PFSK-1 (cell line): ENCODE data around the gene PEG3.

Source experiments
- FOXP2 ChIP-seq: optimal IDR thresholded peaks from 2 replicates; pipeline ENCODE3; 2011; ENCODE audit warnings: borderline replicate concordance, control low read depth, inconsistent platforms; ENCODE audit not compliant: insufficient read depth; ENCODE audit errors: extremely low read length, extremely low read depth
- POLR2AphosphoS5 ChIP-seq: IDR thresholded peaks from 2 replicates; pipeline ENCODE4 v1.6.1; 2012; ENCODE audit warnings: low read depth, mild to moderate bottlenecking, control low read depth, low read length, moderate library complexity
- SIN3A ChIP-seq: IDR thresholded peaks from 2 replicates; pipeline ENCODE4 v1.6.1; 2012; ENCODE audit warnings: mild to moderate bottlenecking, low read length, moderate library complexity, borderline replicate concordance; ENCODE audit not compliant: insufficient read depth
- TAF1 ChIP-seq: IDR thresholded peaks from 2 replicates; pipeline ENCODE4 v1.6.1; 2012; ENCODE audit warnings: low read length, control low read depth, borderline replicate concordance; ENCODE audit not compliant: insufficient read depth
- TF ChIP-seq, protein P1 (sequence below), 2 experiments: IDR thresholded peaks; 2 replicates each; pipeline versions ENCODE4 v1.6.1 to v1.8.0; 2011 to 2012; ENCODE audit warnings: low read depth in 2 of 2, low read length in 2 of 2, control low read depth in 1 of 2, inconsistent platforms in 1 of 2, mild to moderate bottlenecking in 1 of 2, moderate library complexity in 1 of 2; ENCODE audit not compliant: insufficient read depth in 1 of 2

Gene PEG3

DNA sequence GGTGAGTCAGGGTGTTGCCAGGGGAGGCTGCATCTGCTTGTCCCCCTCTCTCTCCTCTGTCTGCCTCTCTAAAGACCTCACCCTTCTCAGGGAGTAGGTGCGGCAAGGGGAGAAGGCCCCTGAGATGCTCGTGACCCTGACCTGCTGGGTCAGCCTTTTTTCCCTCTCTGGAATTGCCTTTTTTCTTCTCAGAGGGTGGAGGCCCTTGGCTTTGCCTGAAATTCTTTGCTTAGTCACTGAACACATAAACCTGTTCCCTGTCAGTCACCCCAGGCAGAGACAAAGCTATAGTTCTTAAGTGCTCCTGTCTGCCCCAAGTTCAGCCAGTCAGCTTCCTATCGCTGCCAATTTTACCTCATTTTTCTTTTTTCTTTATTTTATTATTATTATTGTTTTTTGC is 35.2 kb upstream of the PEG3 start:
- TF ChIP-seq TAF1, result no peak
- TF ChIP-seq POLR2AphosphoS5, result no peak
- no peak for TF ChIP-seq FOXP2
- TF ChIP-seq, protein P1, sequence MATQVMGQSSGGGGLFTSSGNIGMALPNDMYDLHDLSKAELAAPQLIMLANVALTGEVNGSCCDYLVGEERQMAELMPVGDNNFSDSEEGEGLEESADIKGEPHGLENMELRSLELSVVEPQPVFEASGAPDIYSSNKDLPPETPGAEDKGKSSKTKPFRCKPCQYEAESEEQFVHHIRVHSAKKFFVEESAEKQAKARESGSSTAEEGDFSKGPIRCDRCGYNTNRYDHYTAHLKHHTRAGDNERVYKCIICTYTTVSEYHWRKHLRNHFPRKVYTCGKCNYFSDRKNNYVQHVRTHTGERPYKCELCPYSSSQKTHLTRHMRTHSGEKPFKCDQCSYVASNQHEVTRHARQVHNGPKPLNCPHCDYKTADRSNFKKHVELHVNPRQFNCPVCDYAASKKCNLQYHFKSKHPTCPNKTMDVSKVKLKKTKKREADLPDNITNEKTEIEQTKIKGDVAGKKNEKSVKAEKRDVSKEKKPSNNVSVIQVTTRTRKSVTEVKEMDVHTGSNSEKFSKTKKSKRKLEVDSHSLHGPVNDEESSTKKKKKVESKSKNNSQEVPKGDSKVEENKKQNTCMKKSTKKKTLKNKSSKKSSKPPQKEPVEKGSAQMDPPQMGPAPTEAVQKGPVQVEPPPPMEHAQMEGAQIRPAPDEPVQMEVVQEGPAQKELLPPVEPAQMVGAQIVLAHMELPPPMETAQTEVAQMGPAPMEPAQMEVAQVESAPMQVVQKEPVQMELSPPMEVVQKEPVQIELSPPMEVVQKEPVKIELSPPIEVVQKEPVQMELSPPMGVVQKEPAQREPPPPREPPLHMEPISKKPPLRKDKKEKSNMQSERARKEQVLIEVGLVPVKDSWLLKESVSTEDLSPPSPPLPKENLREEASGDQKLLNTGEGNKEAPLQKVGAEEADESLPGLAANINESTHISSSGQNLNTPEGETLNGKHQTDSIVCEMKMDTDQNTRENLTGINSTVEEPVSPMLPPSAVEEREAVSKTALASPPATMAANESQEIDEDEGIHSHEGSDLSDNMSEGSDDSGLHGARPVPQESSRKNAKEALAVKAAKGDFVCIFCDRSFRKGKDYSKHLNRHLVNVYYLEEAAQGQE (IDR thresholded peaks at IDR 0.05; ENCODE audit: insufficient read depth in 1 of 2, low read depth in 2 of 2, low read length in 2 of 2), result no peak
- TF ChIP-seq SIN3A, result no peak

DNA sequence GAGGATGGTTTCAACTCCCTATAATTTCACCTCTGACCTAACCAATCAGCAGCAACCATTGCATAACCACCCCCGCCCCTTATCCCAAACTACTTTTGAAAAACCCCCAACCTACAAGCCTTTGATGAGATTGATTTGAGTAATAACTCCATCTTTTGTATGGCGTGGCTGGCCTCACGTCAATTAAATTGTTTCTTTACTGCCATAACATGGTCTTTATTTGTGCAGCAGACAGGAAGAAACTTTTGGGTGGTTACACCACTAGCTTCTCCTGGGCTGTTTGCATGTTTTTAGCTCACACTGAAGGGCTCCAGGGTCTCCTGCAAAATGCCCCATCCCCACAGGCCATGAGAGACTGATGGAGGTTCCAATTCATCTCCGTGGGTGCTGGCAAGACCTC is 34.0 kb upstream of the PEG3 start:
- TF ChIP-seq, protein P1 (IDR thresholded peaks at IDR 0.05; ENCODE audit: insufficient read depth in 1 of 2, low read depth in 2 of 2, low read length in 2 of 2), result no peak
- no peak for TF ChIP-seq POLR2AphosphoS5
- no peak for TF ChIP-seq SIN3A
- TF ChIP-seq TAF1, result no peak

DNA sequence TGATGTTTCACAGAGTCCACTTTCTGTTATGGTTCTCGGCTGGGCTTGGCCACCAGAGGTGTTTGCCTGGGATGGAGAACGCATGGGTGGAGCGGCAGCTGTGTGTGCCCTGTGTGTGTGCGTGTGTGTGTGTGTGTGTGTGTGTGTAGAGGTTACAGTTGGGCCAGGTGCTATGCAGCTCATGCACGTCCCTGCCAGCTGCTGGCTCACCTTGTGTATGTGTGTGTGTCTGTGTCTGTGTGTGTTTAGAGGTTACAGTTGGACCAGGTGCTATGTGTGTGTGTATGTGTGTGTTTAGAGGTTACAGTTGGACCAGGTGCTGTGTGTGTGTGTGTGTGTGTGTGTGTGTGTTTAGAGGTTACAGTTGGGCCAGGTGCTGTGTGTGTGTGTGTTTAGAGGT is 33.0 kb upstream of the PEG3 start:
- TF ChIP-seq, protein P1 (IDR thresholded peaks at IDR 0.05; ENCODE audit: insufficient read depth in 1 of 2, low read depth in 2 of 2, low read length in 2 of 2), result no peak
- TF ChIP-seq TAF1, result no peak
- TF ChIP-seq POLR2AphosphoS5, result no peak
- no peak for TF ChIP-seq SIN3A
- TF ChIP-seq FOXP2, result no peak

DNA sequence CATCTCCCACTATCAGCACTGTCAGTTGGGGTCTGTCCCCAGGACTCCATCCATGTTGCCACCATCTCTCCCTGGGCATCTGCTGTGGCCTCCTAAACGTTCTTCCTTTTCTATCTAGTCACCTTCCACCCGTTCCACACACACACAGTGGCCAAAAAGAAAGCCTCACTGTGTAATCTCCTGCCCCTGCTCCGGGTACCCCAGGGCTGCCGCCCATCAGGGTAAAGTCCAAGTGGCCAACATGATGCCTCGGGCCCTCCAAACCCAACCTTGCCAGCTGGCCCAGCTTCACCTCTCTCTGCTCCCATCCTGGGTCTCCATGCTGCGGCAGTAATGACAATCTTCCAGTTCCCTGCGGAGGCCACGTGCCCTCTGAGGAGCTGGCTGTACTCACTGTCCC is 29.4 kb upstream of the PEG3 start:
- TF ChIP-seq, protein P1 (IDR thresholded peaks at IDR 0.05; ENCODE audit: insufficient read depth in 1 of 2, low read depth in 2 of 2, low read length in 2 of 2), result no peak
- no peak for TF ChIP-seq SIN3A
- no peak for TF ChIP-seq FOXP2
- TF ChIP-seq TAF1, result no peak
- no peak for TF ChIP-seq POLR2AphosphoS5

DNA sequence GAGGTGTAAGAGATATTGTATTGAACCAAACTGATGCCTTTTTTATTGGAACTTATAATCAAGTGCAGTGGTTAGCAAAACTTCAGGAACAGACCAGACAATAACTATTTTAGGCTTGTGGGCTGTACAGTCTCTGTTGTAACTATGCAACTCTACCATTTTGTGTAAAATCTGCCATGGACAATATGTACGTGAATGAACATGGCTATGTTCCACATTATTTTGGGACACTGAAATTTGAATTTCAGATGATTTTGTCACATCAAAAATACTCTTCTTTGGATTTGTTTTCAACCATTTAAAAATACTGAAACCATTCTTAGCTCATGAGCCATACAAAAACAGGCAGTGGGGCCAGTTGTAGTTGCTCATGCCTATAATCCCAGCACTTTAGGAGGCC is 27.9 kb upstream of the PEG3 start:
- TF ChIP-seq, protein P1 (IDR thresholded peaks at IDR 0.05; ENCODE audit: insufficient read depth in 1 of 2, low read depth in 2 of 2, low read length in 2 of 2), result no peak
- TF ChIP-seq FOXP2, result no peak
- TF ChIP-seq TAF1, result no peak
- TF ChIP-seq SIN3A, result no peak
- TF ChIP-seq POLR2AphosphoS5, result no peak
